ENCODE measurements around the gene KRT86.

DNA sequence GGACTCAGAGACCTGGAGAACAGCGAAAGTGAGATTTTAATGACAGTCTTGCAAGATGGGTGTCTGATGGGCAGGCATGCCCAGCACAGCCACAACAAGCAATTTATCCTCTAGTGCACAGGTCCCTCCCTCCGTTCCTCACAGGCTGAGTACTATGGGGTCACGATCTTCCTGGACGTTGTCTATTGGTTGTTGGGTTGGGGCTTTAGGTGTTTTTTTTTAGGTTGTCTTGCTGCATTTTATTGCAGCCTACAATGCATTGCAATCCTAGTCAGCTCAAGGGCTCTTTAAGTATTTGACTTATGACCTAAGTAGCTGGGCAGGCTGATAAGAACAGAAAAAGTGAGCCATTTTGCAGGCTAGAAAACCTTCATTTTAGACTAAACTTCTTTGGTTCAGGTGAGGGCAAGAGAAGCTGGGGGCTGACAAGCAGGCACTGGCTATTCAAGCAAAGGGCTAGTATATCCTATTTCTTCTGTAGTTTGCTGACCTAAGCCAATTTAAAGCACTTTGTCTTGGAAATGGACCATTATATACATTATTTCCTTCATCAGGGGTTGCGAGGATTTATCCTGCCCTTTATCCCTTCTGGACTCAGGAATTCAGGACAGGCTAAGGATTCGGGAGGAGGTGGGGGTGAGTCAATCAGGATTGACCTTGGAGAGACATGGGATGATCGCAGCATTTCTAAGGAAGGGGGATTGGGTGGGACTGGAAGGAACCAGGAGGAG lies 35.4 kb upstream of the KRT86 start:
- TF ChIP-seq, protein P1, sequence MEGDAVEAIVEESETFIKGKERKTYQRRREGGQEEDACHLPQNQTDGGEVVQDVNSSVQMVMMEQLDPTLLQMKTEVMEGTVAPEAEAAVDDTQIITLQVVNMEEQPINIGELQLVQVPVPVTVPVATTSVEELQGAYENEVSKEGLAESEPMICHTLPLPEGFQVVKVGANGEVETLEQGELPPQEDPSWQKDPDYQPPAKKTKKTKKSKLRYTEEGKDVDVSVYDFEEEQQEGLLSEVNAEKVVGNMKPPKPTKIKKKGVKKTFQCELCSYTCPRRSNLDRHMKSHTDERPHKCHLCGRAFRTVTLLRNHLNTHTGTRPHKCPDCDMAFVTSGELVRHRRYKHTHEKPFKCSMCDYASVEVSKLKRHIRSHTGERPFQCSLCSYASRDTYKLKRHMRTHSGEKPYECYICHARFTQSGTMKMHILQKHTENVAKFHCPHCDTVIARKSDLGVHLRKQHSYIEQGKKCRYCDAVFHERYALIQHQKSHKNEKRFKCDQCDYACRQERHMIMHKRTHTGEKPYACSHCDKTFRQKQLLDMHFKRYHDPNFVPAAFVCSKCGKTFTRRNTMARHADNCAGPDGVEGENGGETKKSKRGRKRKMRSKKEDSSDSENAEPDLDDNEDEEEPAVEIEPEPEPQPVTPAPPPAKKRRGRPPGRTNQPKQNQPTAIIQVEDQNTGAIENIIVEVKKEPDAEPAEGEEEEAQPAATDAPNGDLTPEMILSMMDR (IDR thresholded peaks at IDR 0.05), result no peak
- TF ChIP-seq POLR2A (IDR thresholded peaks at IDR 0.05), result no peak
